ENCODE measurements around the gene KIZ. TPM values are rescaled to one million over a fixed set of nuclear protein-coding genes. Genes with fewer than 3 reads are reported as not detected.
A peak's percentile ranks its signal among the peaks of the same experiment; 100 is the strongest.

KIZ gene
- total RNA-seq, 1 experiment from 2014 or later = 17.6 TPM

DNA sequence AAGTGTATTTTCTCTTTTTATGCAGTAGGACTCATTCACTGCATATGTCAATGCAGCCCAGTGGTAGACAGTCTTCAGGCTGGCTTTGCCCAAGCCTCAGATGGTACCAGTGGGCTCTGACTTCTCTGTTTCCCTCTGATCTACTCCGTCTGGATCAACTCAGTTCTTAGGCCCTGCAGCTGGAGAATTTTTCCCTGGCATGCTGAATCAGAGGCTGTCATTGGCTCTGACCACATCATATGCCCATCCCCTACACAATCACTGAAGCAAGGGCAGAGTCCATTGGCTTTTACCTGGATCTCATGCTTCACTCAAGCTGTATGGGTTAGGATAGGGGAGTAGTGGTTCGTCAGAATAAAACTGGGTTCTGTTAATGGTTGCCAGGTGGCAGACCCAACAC is 57.8 kb downstream of the KIZ start:
- H3K27me3 ChIP-seq (ENCODE audit: insufficient read depth, low read length) = no peaks in the 10 kb centered on the region
- intact Hi-C loops (cut with micrococcal nuclease) = no loop called here
- TF ChIP-seq JUND (IDR thresholded peaks at IDR 0.05) = no peak
- TF ChIP-seq FOSL1 (IDR thresholded peaks at IDR 0.05; ENCODE audit: low read depth) = no peak
- TF ChIP-seq, protein P1, sequence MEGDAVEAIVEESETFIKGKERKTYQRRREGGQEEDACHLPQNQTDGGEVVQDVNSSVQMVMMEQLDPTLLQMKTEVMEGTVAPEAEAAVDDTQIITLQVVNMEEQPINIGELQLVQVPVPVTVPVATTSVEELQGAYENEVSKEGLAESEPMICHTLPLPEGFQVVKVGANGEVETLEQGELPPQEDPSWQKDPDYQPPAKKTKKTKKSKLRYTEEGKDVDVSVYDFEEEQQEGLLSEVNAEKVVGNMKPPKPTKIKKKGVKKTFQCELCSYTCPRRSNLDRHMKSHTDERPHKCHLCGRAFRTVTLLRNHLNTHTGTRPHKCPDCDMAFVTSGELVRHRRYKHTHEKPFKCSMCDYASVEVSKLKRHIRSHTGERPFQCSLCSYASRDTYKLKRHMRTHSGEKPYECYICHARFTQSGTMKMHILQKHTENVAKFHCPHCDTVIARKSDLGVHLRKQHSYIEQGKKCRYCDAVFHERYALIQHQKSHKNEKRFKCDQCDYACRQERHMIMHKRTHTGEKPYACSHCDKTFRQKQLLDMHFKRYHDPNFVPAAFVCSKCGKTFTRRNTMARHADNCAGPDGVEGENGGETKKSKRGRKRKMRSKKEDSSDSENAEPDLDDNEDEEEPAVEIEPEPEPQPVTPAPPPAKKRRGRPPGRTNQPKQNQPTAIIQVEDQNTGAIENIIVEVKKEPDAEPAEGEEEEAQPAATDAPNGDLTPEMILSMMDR (IDR thresholded peaks at IDR 0.05 in 2 of 3, conservative IDR thresholded peaks at IDR 0.05 in 1 of 3; ENCODE audit: borderline replicate concordance in 1 of 3, insufficient read depth in 1 of 3, low read depth in 2 of 3, low read length in 2 of 3) = no peak
- no peak for TF ChIP-seq POLR2A (IDR thresholded peaks at IDR 0.05; ENCODE audit: borderline replicate concordance, extremely low read depth, insufficient read depth, insufficient read length)
- no peak for TF ChIP-seq EGR1 (IDR thresholded peaks at IDR 0.05; ENCODE audit: low read depth)
- TF ChIP-seq SIN3A (IDR thresholded peaks at IDR 0.05; ENCODE audit: low read depth) = no peak
- no peak for TF ChIP-seq SRF (IDR thresholded peaks at IDR 0.05; ENCODE audit: low read depth)
- no peak for TF ChIP-seq ELF1 (IDR thresholded peaks at IDR 0.05; ENCODE audit: borderline replicate concordance, low read depth)
- no peak for TF ChIP-seq RAD21 (IDR thresholded peaks at IDR 0.05; ENCODE audit: low read depth)
- no peak for TF ChIP-seq CEBPB (IDR thresholded peaks at IDR 0.05; ENCODE audit: low read depth)
- TF ChIP-seq, protein P2, sequence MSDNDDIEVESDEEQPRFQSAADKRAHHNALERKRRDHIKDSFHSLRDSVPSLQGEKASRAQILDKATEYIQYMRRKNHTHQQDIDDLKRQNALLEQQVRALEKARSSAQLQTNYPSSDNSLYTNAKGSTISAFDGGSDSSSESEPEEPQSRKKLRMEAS (IDR thresholded peaks at IDR 0.05) = no peak
- no peak for TF ChIP-seq ZFX (IDR thresholded peaks at IDR 0.05)
- TF ChIP-seq CBX3 (IDR thresholded peaks at IDR 0.05; ENCODE audit: low read depth) = no peak
- no peak for TF ChIP-seq TCF7L2 (IDR thresholded peaks at IDR 0.05; ENCODE audit: borderline replicate concordance, extremely low read depth, insufficient read depth, insufficient read length)
- TF ChIP-seq ZNF274 (IDR thresholded peaks at IDR 0.05; ENCODE audit: low read depth, low read length) = no peak
- no peak for TF ChIP-seq SP1 (IDR thresholded peaks at IDR 0.05; ENCODE audit: low read depth)
- TF ChIP-seq EZH2phosphoT487 (IDR thresholded peaks at IDR 0.05; ENCODE audit: borderline replicate concordance) = no peak
- TF ChIP-seq, protein P3, sequence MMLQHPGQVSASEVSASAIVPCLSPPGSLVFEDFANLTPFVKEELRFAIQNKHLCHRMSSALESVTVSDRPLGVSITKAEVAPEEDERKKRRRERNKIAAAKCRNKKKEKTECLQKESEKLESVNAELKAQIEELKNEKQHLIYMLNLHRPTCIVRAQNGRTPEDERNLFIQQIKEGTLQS (IDR thresholded peaks at IDR 0.05) = no peak
- no peak for TF ChIP-seq EZH2 (IDR thresholded peaks at IDR 0.05)
- peak overlapping the region; percentile 41; the same call in 1 of the 2 replicates for H3K4me2 ChIP-seq (ENCODE audit: low read length)
- BruUV-seq (replicated peaks) = no TSS peak
- ATAC-seq = no peak
- H3K79me2 ChIP-seq (ENCODE audit: insufficient read depth, low read length) = no peaks in the 10 kb centered on the region
- peaks cover 6 to 22% of the 10 kb centered on the region in 2 experiments for H3K4me1 ChIP-seq (ENCODE audit: control insufficient read depth in 1 of 2, insufficient read depth in 2 of 2, low read length in 2 of 2)
- H3K36me3 ChIP-seq (ENCODE audit: control insufficient read depth in 1 of 2, insufficient read depth in 2 of 2, low read length in 2 of 2) = no peaks in the 10 kb centered on the region
- ChIA-PET RAD21 (ENCODE audit: low non-redundant PET in 1 of 2, low total read pairs in 2 of 2, uncharacterized antibody in 2 of 2, unreplicated experiment in 2 of 2) (no interaction called here), CTCF (no interaction called here), POLR2A (no interaction called here)
- H2AFZ ChIP-seq (ENCODE audit: low read depth, low read length, poor library complexity, severe bottlenecking) = no peak overlapping the region
- no peak overlapping the region for H3K9ac ChIP-seq (ENCODE audit: low read length)
- H3K27ac ChIP-seq (ENCODE audit: low read depth, low read length) = no peak overlapping the region
- no peaks in the 10 kb centered on the region for H3K9me2 ChIP-seq (ENCODE audit: insufficient read depth)
- no peak overlapping the region for H3K4me3 ChIP-seq (replicated peaks in 1 of 2; ENCODE audit: low read depth in 1 of 2, low read length in 2 of 2)
- no peaks in the 10 kb centered on the region for H3K9me3 ChIP-seq (ENCODE audit: control insufficient read depth in 1 of 2, insufficient read depth in 1 of 2, low read depth in 1 of 2, low read length in 2 of 2)
- no peak for DNase-seq (ENCODE audit: low read depth, low spot score)
- no peaks in the 10 kb centered on the region for H4K20me1 ChIP-seq (ENCODE audit: insufficient read depth)
